GM12874 (cell line): ENCODE measurements around the gene PRSS2.

Experiments
- CTCF ChIP-seq: IDR thresholded peaks from 2 replicates; pipeline ENCODE4 v1.5.1; 2011; ENCODE audit warnings: low read depth, mild to moderate bottlenecking, control low read depth, low read length, moderate library complexity; ENCODE audit not compliant: insufficient read depth

PRSS2 gene

GRCh38 chr7:142795339-142795863 lies 24.6 kb downstream of the PRSS2 start:
- no peak for TF ChIP-seq CTCF

GRCh38 chr7:142796001-142796500 lies 25.3 kb downstream of the PRSS2 start:
- TF ChIP-seq CTCF: no peak

GRCh38 chr7:142796501-142797390 lies 26.0 kb downstream of the PRSS2 start:
- TF ChIP-seq CTCF: no peak

- TF ChIP-seq CTCF: no peak
Observed at GRCh38 chr7:142797391-142798377, 26.9 kb downstream of the PRSS2 start.

GRCh38 chr7:142798451-142799436 lies 28.0 kb downstream of the PRSS2 start:
- TF ChIP-seq CTCF: no peak

- TF ChIP-seq CTCF: no peak
Observed at GRCh38 chr7:142799437-142799835, 28.7 kb downstream of the PRSS2 start.
